ENCODE data around the gene DDX23.

GRCh38 chr12:48869191-48869590 is 17.2 kb upstream of the DDX23 start:
- TF ChIP-seq CTCF (IDR thresholded peaks at IDR 0.05; ENCODE audit: low read length) (no peak), EZH2 (IDR thresholded peaks at IDR 0.05; ENCODE audit: borderline replicate concordance, low read length) (no peak)

All from OCI-LY1 (cell line).